ENCODE data around the gene TRIM69.
"Not testable (repeated sequence)": the region's sequence is repeated elsewhere in the genome, so short reads cannot be mapped to it uniquely, and the experiment has no call there.

The TRIM69 gene

GRCh38 chr15:44716983-44717602, 19.2 kb upstream of the TRIM69 start:
- DNase-seq = no peak

GRCh38 chr15:44718180-44718926, 18.0 kb upstream of the TRIM69 start:
- no peak for DNase-seq

GRCh38 chr15:44718927-44719292, 17.4 kb upstream of the TRIM69 start:
- no peak for DNase-seq

GRCh38 chr15:44719293-44719999, 16.9 kb upstream of the TRIM69 start:
- no peak for DNase-seq

GRCh38 chr15:44720000-44720435, 16.3 kb upstream of the TRIM69 start:
- not testable (repeated sequence) for DNase-seq

GRCh38 chr15:44720460-44721176, 15.7 kb upstream of the TRIM69 start:
- no peak for DNase-seq

- no peak for DNase-seq
Measured at GRCh38 chr15:44722011-44722410, 14.3 kb upstream of the TRIM69 start.

- no peak for DNase-seq
Measured at GRCh38 chr15:44726136-44726535, 10.2 kb upstream of the TRIM69 start.

- no peak for DNase-seq
Measured at GRCh38 chr15:44726568-44727484, 9.5 kb upstream of the TRIM69 start.

- DNase-seq = no peak
Measured at GRCh38 chr15:44727485-44728231, 8.7 kb upstream of the TRIM69 start.

GRCh38 chr15:44728232-44728575, 8.1 kb upstream of the TRIM69 start:
- not testable (repeated sequence) for DNase-seq

- peak; percentile 96 for DNase-seq
Measured at GRCh38 chr15:44728576-44729407, 7.5 kb upstream of the TRIM69 start.

- DNase-seq = no peak
Measured at GRCh38 chr15:44729408-44730127, 6.8 kb upstream of the TRIM69 start.

GRCh38 chr15:44734839-44735481, 1.4 kb upstream of the TRIM69 start:
- no peak for DNase-seq

- no peak for DNase-seq
Measured at GRCh38 chr15:44735482-44736180, 697 bp upstream of the TRIM69 start.

GRCh38 chr15:44738340-44738984, 2.1 kb downstream of the TRIM69 start:
- peak; percentile 32 for DNase-seq

GRCh38 chr15:44739222-44739847, 3.0 kb downstream of the TRIM69 start:
- DNase-seq = not testable (repeated sequence)

- not testable (repeated sequence) for DNase-seq
Measured at GRCh38 chr15:44743454-44743853, 7.1 kb downstream of the TRIM69 start.

All from NCI-H1694 treated with DMSO at 0.1 percent for 48 hours (cell line).